PC-9 (cell line): ENCODE measurements around the gene ROM1. TPM values are rescaled to one million over a fixed set of nuclear protein-coding genes. Genes with fewer than 3 reads are reported as not detected.
A peak's percentile ranks its signal among the peaks of the same experiment; 100 is the strongest.

ENCODE experiments used
- BruUV-seq: library from RNA; stranded (reverse); fragments of 400-500 nt; replicated peaks from 2 replicates; lab custom pipeline; 2021; lab: Mats Ljungman, UMichigan
- CTCF ChIA-PET: fragments of 300-600 bp; sonication (Branson Sonifier 250); formaldehyde crosslinking; loops from one replicate; lab custom pipeline; 2022; ENCODE audit warnings: antibody characterized with exemption; lab: Charles Lee
- POLR2A ChIA-PET: fragments of 300-600 bp; sonication (Branson Sonifier 250); formaldehyde crosslinking; loops from one replicate; lab custom pipeline; 2022; ENCODE audit warnings: antibody characterized with exemption; ENCODE audit not compliant: unreplicated experiment; lab: Charles Lee
- DNase-seq, 2 experiments: peaks; one replicate each; pipeline versions ENCODE4 v3.0.0 to v3.0.0-alpha.2; 2015 to 2022; ENCODE audit warnings: mixed read lengths in 1 of 2
- H2AFZ ChIP-seq: fragments of 200-600 bp; sonication (generic); 2 replicates; pipeline ENCODE4 v1.8.1; 2017; ENCODE audit warnings: antibody characterized with exemption
- H3F3A ChIP-seq: fragments of 200-600 bp; sonication (generic); 2 replicates; pipeline ENCODE4 v1.8.1; 2017; ENCODE audit warnings: antibody characterized with exemption, mild to moderate bottlenecking, low read depth; ENCODE audit not compliant: insufficient read depth
- H3K27ac ChIP-seq: fragments of 200-600 bp; sonication (generic); 2 replicates; pipeline ENCODE4 v1.6.1; 2016; ENCODE audit warnings: mixed run types
- H3K27me3 ChIP-seq: fragments of 200-600 bp; sonication (generic); 2 replicates; pipeline ENCODE4 v1.6.1; 2016; ENCODE audit warnings: low read depth, mixed run types; ENCODE audit not compliant: insufficient read depth
- H3K36me3 ChIP-seq: fragments of 200-600 bp; sonication (generic); 2 replicates; pipeline ENCODE4 v1.6.1; 2016; ENCODE audit warnings: low read depth, mixed run types
- H3K4me1 ChIP-seq: fragments of 200-600 bp; sonication (generic); replicated peaks from 2 replicates; pipeline ENCODE4 v1.6.1; 2016; ENCODE audit warnings: mixed run types; ENCODE audit not compliant: insufficient read depth
- H3K4me2 ChIP-seq: fragments of 200-600 bp; sonication (generic); 2 replicates; pipeline ENCODE4 v1.6.1; 2017; ENCODE audit warnings: mixed run types
- H3K4me3 ChIP-seq: fragments of 200-600 bp; sonication (generic); 2 replicates; pipeline ENCODE4 v1.6.1; 2016; ENCODE audit warnings: mixed run types
- H3K79me2 ChIP-seq: fragments of 200-600 bp; sonication (generic); 2 replicates; pipeline ENCODE4 v1.6.1; 2017; ENCODE audit warnings: low read depth, mixed run types
- H3K9me2 ChIP-seq: fragments of 200-600 bp; sonication (generic); 2 replicates; pipeline ENCODE4 v1.8.1; 2017; ENCODE audit warnings: mild to moderate bottlenecking; ENCODE audit not compliant: insufficient read depth
- H3K9me3 ChIP-seq: fragments of 200-600 bp; sonication (generic); 2 replicates; pipeline ENCODE4 v1.8.1; 2016; ENCODE audit warnings: low read depth; ENCODE audit not compliant: insufficient read depth
- H4K20me1 ChIP-seq: fragments of 200-600 bp; sonication (generic); 2 replicates; pipeline ENCODE4 v1.8.1; 2017; ENCODE audit not compliant: insufficient read depth
- EZH2 ChIP-seq: fragments of 200-600 bp; sonication (generic); IDR thresholded peaks from 2 replicates; pipeline ENCODE4 v1.8.0; 2017; ENCODE audit warnings: antibody characterized with exemption, low read depth
- intact Hi-C: fragments of 100-400 bp; cut with micrococcal nuclease; formaldehyde crosslinking; loops from one replicate; pipeline ENCODE4 v1.10.0; 2022; ENCODE audit not compliant: unreplicated experiment
- microRNA-seq: library from miRNA; unstranded; fragments of <30 nt; microRNA quantifications from one replicate; pipeline ENCODE4 v1.2.0, GENCODE V29; 2021; ENCODE audit warnings: borderline number of aligned reads, borderline replicate concordance
- total RNA-seq: library from RNA; stranded (reverse); gene quantifications from 2 replicates; pipeline ENCODE4 v1.2.3, GENCODE V29; 2021
- TF ChIP-seq, protein P1 (sequence below): fragments of 200-600 bp; sonication (generic); conservative IDR thresholded peaks from 2 replicates; pipeline ENCODE4 v1.6.1; 2017; ENCODE audit warnings: mixed run types, antibody characterized with exemption, mild to moderate bottlenecking, moderate library complexity

Gene ROM1
- total RNA-seq, 1 experiment from 2014 or later, result 6.2 TPM

DNA sequence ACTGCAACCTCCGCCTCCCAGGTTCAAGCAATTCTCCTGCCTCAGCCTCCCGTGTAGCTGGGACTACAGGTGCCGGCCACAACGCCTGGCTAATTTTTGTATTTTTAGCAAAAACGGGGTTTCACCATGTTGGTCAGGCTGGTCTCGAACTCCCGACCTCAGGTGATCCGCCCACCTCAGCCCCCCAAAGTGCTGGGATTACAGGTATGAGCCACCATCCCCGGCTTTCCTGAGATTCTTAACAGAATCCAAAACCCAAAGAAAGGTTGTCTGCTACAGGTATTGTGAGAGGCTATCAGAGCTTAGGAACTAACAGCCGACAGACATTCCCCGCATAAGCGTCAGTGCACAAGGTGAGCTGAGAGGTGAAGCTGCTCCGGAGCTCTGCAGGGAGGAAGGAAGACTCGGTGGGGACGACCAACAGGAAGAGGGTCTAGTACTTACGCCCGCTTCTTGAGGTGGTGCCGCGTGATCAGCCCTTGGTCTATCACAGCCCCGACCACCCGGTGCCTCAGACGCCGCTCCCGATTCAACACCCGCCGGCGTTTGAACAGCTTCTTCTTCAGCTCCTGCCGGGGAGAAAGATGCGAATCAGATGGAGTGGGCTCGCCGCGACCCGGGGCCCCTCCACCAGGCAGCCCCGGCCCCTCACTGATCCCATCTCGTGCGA lies 51.5 kb downstream of the ROM1 start:
- Histone ChIP-seq H3K79me2 (peaks cover 55% of the 10 kb centered on the region), H4K20me1 (no peaks in the 10 kb centered on the region; the same call in none of the 2 replicates), H3K27ac (peak overlapping the region; percentile 72), H3K4me2 (peak overlapping the region; percentile 58), H3F3A (peaks cover 78% of the 10 kb centered on the region), H3K4me3 (peak overlapping the region; percentile 88), H3K9me2 (no peaks in the 10 kb centered on the region), H3K27me3 (no peaks in the 10 kb centered on the region), H3K9me3 (no peaks in the 10 kb centered on the region), H2AFZ (peak overlapping the region; percentile 93), H3K4me1 (peaks cover 27% of the 10 kb centered on the region), H3K36me3 (peaks cover 24% of the 10 kb centered on the region)
- POLR2A ChIA-PET, result interaction anchor here (0.5 to 2.0 kb wide), 31 partner anchors 9 to 639 kb away, joined by 3 to 55 read pairs (median 8); partner anchors contain the start of genes B3GAT3, EEF1G, HNRNPUL2 and INTS5
- no TSS peak for BruUV-seq
- intact Hi-C loops, result loop anchor here (5.0 kb wide), 3 partner anchors 42 to 122 kb away; partner anchors contain the start of genes B3GAT3 and TUT1
- peak in 1 of 2 experiments; percentile 68 for DNase-seq
- no peak for TF ChIP-seq EZH2
- TF ChIP-seq, protein P1, sequence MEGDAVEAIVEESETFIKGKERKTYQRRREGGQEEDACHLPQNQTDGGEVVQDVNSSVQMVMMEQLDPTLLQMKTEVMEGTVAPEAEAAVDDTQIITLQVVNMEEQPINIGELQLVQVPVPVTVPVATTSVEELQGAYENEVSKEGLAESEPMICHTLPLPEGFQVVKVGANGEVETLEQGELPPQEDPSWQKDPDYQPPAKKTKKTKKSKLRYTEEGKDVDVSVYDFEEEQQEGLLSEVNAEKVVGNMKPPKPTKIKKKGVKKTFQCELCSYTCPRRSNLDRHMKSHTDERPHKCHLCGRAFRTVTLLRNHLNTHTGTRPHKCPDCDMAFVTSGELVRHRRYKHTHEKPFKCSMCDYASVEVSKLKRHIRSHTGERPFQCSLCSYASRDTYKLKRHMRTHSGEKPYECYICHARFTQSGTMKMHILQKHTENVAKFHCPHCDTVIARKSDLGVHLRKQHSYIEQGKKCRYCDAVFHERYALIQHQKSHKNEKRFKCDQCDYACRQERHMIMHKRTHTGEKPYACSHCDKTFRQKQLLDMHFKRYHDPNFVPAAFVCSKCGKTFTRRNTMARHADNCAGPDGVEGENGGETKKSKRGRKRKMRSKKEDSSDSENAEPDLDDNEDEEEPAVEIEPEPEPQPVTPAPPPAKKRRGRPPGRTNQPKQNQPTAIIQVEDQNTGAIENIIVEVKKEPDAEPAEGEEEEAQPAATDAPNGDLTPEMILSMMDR, result no peak
- CTCF ChIA-PET, result interaction anchor here (0.5 to 1.1 kb wide), 7 partner anchors 11 to 281 kb away, joined by 3 to 7 read pairs (median 4); partner anchors contain the start of gene TUT1

Small RNA genes lying within 50 kb of the gene (microRNA-seq; reads per million reads assigned to microRNA genes)
- gene MIR6747, result not detected

Other genes starting within 250 kb of the ROM1 start
- gene SCGB1A1, start 194.2 kb upstream of the ROM1 start, total RNA-seq, result not detected in 2 replicates
- 632 and 734 TPM in 2 replicates for gene AHNAK, start 66.5 kb upstream of the ROM1 start, total RNA-seq
- gene EEF1G, start 39.4 kb upstream of the ROM1 start, total RNA-seq, result 1,773 and 2,008 TPM in 2 replicates
- 39.3 and 40.5 TPM in 2 replicates for gene TUT1, start 21.7 kb upstream of the ROM1 start, total RNA-seq
- 96.6 and 120 TPM in 2 replicates for gene MTA2, start 11.4 kb upstream of the ROM1 start, total RNA-seq
- 83.2 and 84.2 TPM in 2 replicates for gene EML3, start 482 bp upstream of the ROM1 start, total RNA-seq
- gene B3GAT3, start 8.7 kb downstream of the ROM1 start, total RNA-seq, result 38.9 and 60.5 TPM in 2 replicates
- gene GANAB, start 33.4 kb downstream of the ROM1 start, total RNA-seq, result 478 and 525 TPM in 2 replicates
- gene INTS5, start 40.0 kb downstream of the ROM1 start, total RNA-seq, result 28.2 and 31.5 TPM in 2 replicates
- gene C11orf98, start 52.0 kb downstream of the ROM1 start, total RNA-seq, result 86.7 and 94.9 TPM in 2 replicates
- 19.2 and 51.9 TPM in 2 replicates for gene CSKMT, start 52.1 kb downstream of the ROM1 start, total RNA-seq
- gene UQCC3, start 58.4 kb downstream of the ROM1 start, total RNA-seq, result 16.1 and 25.4 TPM in 2 replicates
- 13.2 and 16.1 TPM in 2 replicates for gene LBHD1, start 59.0 kb downstream of the ROM1 start, total RNA-seq
- 143 and 150 TPM in 2 replicates for gene UBXN1, start 65.8 kb downstream of the ROM1 start, total RNA-seq
- gene LRRN4CL, start 76.3 kb downstream of the ROM1 start, total RNA-seq, result 1.0 and 1.3 TPM in 2 replicates
- 173 and 201 TPM in 2 replicates for gene BSCL2, start 94.2 kb downstream of the ROM1 start, total RNA-seq
- gene GNG3, start 94.4 kb downstream of the ROM1 start, total RNA-seq, result 0.57 TPM in 1 of 2 replicates, not detected in the other
- 55.2 and 76.9 TPM in 2 replicates for gene HNRNPUL2, start 114.2 kb downstream of the ROM1 start, total RNA-seq
- 65.3 and 71.4 TPM in 2 replicates for gene TTC9C, start 115.2 kb downstream of the ROM1 start, total RNA-seq
- 16.5 and 17.2 TPM in 2 replicates for gene ZBTB3, start 140.9 kb downstream of the ROM1 start, total RNA-seq
- 131 and 155 TPM in 2 replicates for gene POLR2G, start 148.3 kb downstream of the ROM1 start, total RNA-seq
- 31.2 and 36.4 TPM in 2 replicates for gene TAF6L, start 158.1 kb downstream of the ROM1 start, total RNA-seq
- gene TMEM179B, start 174.1 kb downstream of the ROM1 start, total RNA-seq, result 45.5 and 48.3 TPM in 2 replicates
- gene TMEM223, start 178.7 kb downstream of the ROM1 start, total RNA-seq, result 17.9 and 22.6 TPM in 2 replicates
- gene NXF1, start 192.2 kb downstream of the ROM1 start, total RNA-seq, result 45.6 and 56.1 TPM in 2 replicates
- gene STX5, start 218.8 kb downstream of the ROM1 start, total RNA-seq, result 61.9 and 65.8 TPM in 2 replicates
- gene TEX54, start 219.6 kb downstream of the ROM1 start, total RNA-seq, result not detected in 2 replicates
- 72.4 and 74.1 TPM in 2 replicates for gene WDR74, start 226.3 kb downstream of the ROM1 start, total RNA-seq